Fibroblast of lung (primary cell): ENCODE data around the gene RER1. TPM values are rescaled to one million over a fixed set of nuclear protein-coding genes. Genes with fewer than 3 reads are reported as not detected.

Experiments used
- DNase-seq, 2 donors: peaks; one replicate each; pipeline versions ENCODE4 v3.0.0 to v3.0.0-alpha.2; 2010; ENCODE audit warnings: low read depth in 2 of 2
- H2AFZ ChIP-seq: 2 replicates; pipeline ENCODE4 v1.5.1; 2012; ENCODE audit warnings: low read length, control low read depth, inconsistent platforms
- H3K27ac ChIP-seq: 2 replicates; pipeline ENCODE4 v1.5.1; 2011; ENCODE audit warnings: low read length, control low read depth; ENCODE audit not compliant: insufficient read depth
- H3K27me3 ChIP-seq: 2 replicates; pipeline ENCODE4 v1.5.1; 2011; ENCODE audit warnings: mild to moderate bottlenecking, low read length; ENCODE audit not compliant: control insufficient read depth, insufficient read depth
- H3K36me3 ChIP-seq: 2 replicates; pipeline ENCODE4 v1.5.1; 2011; ENCODE audit warnings: low read length; ENCODE audit not compliant: control insufficient read depth, insufficient read depth
- H3K4me1 ChIP-seq: 2 replicates; pipeline ENCODE4 v1.5.1; 2011; ENCODE audit warnings: low read length; ENCODE audit not compliant: control insufficient read depth, insufficient read depth; ENCODE audit errors: extremely low read depth
- H3K4me2 ChIP-seq: 2 replicates; pipeline ENCODE4 v1.5.1; 2011; ENCODE audit warnings: low read length, control low read depth; ENCODE audit not compliant: insufficient read depth; ENCODE audit errors: extremely low read depth
- H3K4me3 ChIP-seq, 4 experiments: fragments of 200-600 bp in 1 of 4; sonication (generic) in 1 of 4; replicated peaks in 1 of 4; 2 replicates each; pipeline ENCODE4 v1.5.1; 2011 to 2016; ENCODE audit warnings: low read length in 4 of 4, low read depth in 3 of 4, mild to moderate bottlenecking in 3 of 4, control low read depth in 2 of 4, inconsistent platforms in 1 of 4, mixed read lengths in 1 of 4; ENCODE audit not compliant: insufficient read depth in 1 of 4; ENCODE audit errors: control extremely low read depth in 1 of 4
- H3K79me2 ChIP-seq: 2 replicates; pipeline ENCODE4 v1.5.1; 2012; ENCODE audit warnings: mild to moderate bottlenecking, low read length, inconsistent platforms; ENCODE audit not compliant: control insufficient read depth, insufficient read depth
- H3K9ac ChIP-seq: 2 replicates; pipeline ENCODE4 v1.5.1; 2011; ENCODE audit warnings: mild to moderate bottlenecking, low read length, control low read depth; ENCODE audit not compliant: insufficient read depth
- H3K9me3 ChIP-seq: 2 replicates; pipeline ENCODE4 v1.5.1; 2012; ENCODE audit warnings: low read depth, low read length; ENCODE audit not compliant: control insufficient read depth, insufficient read depth
- H4K20me1 ChIP-seq: 2 replicates; pipeline ENCODE4 v1.5.1; 2011; ENCODE audit warnings: low read length; ENCODE audit not compliant: control insufficient read depth, insufficient read depth; ENCODE audit errors: extremely low read depth
- EZH2 ChIP-seq: IDR thresholded peaks from 2 replicates; pipeline ENCODE4 v1.5.1; 2012; ENCODE audit warnings: low read length, control low read depth, mild to moderate bottlenecking; ENCODE audit errors: missing control alignments
- polyA plus RNA-seq, 2 donors: library from polyadenylated mRNA; depleted of rRNA in 1 of 2; stranded (reverse) in 1 of 2; unstranded in 1 of 2; fragments of >200 nt; gene quantifications; 2 replicates each; pipeline ENCODE4 v1.2.1, GENCODE V29; 2011 to 2012; ENCODE audit warnings: missing spikeins in 1 of 2
- total RNA-seq: library from RNA; depleted of rRNA; stranded (reverse); fragments of >200 nt; gene quantifications from 2 replicates; pipeline ENCODE4 v1.2.1, GENCODE V29; 2014
- TF ChIP-seq, protein P1 (sequence below), 2 donors: IDR thresholded peaks in 1 of 2; conservative IDR thresholded peaks in 1 of 2; 1 replicate in 1 of 2; 2 replicates in 1 of 2; pipeline ENCODE4 v1.5.1; 2011 to 2012; ENCODE audit warnings: low read length in 2 of 2, control low read depth in 1 of 2, inconsistent platforms in 1 of 2, low read depth in 1 of 2, mild to moderate bottlenecking in 1 of 2

Gene RER1
- total and polyA plus RNA-seq, 2 donors (not counting 1 experiment from before 2014, with no cell fraction given): 76.1 to 271 TPM

DNA sequence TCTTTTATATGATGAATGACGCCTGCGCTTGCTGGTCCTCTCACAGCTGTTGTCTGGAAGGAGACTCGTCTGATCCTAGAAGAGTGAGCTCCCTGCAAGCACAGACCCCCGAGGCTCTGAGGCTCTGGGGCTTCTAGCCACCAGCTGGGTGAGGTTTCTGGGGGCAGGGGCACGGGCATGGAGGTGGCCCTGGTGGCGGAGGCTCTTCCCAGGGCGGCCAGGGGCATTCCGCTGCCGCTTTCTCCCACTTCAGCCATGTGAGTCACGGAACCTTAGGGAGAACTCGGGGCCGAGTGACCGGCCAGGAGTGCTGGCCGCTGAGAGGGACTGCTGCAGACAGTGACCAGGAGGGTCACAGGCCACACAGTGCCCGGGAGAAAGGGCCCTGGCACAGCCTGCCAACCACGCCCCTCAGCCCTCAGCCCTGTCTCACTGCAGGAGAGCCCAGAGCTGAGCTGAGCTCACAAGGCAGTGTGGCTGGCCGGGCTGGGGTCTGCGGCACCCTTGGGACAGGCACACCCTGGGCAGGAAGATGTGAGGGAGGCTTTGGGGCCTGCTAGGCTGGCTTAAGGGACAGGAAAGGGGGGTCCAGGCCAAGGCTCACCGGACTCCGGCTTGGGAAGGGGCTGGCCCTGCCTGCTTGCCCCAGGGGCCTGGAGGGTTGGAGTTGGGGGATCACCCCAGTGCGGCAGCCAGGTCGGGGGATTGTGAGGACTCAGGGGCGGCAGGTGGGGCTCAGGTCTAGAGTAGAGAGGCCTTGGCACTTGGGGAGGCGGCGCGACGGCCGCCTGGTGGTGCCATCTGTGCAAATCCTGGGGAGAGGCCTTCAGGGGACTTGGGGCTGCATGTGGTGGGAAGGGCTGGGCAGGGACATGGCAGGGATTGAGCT, 36.0 kb upstream of the RER1 start:
- Histone ChIP-seq H4K20me1 (no peaks in the 10 kb centered on the region), H3K4me1 (no peaks in the 10 kb centered on the region), H3K9ac (no peak overlapping the region), H3K27ac (no peak overlapping the region), H3K9me3 (no peaks in the 10 kb centered on the region), H2AFZ (no peak overlapping the region), H3K27me3 (no peaks in the 10 kb centered on the region), H3K36me3 (no peaks in the 10 kb centered on the region), H3K4me3 (no peak overlapping the region), H3K79me2 (no peaks in the 10 kb centered on the region), H3K4me2 (no peak overlapping the region)
- no peak for DNase-seq
- TF ChIP-seq, protein P1, sequence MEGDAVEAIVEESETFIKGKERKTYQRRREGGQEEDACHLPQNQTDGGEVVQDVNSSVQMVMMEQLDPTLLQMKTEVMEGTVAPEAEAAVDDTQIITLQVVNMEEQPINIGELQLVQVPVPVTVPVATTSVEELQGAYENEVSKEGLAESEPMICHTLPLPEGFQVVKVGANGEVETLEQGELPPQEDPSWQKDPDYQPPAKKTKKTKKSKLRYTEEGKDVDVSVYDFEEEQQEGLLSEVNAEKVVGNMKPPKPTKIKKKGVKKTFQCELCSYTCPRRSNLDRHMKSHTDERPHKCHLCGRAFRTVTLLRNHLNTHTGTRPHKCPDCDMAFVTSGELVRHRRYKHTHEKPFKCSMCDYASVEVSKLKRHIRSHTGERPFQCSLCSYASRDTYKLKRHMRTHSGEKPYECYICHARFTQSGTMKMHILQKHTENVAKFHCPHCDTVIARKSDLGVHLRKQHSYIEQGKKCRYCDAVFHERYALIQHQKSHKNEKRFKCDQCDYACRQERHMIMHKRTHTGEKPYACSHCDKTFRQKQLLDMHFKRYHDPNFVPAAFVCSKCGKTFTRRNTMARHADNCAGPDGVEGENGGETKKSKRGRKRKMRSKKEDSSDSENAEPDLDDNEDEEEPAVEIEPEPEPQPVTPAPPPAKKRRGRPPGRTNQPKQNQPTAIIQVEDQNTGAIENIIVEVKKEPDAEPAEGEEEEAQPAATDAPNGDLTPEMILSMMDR (conservative IDR thresholded peaks at IDR 0.05 in 1 of 2, IDR thresholded peaks at IDR 0.05 in 1 of 2; ENCODE audit: low read depth in 1 of 2, low read length in 2 of 2): no peak
- TF ChIP-seq EZH2: no peak

DNA sequence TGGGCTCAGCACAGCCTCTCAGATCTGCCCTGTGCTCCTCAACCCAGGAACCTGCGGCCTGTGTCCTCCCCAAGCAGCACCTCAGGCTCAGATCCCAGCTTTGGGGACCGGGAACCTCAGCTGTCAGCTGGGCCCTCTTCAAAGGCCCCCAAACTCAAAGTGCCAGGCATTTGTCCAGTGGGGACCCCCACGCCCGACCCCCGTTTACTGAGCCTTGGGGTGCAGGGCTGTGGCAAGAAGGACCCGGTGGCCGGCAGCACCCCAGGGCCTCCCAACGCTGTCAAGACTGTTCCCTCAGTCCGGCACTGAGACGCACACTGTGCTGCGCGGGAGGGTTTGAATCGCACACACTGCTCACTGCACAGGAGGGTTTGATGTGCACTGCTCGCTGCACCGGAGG, 35.2 kb upstream of the RER1 start:
- H3K9ac ChIP-seq: no peak overlapping the region
- H3K27ac ChIP-seq: no peak overlapping the region
- no peaks in the 10 kb centered on the region for H3K79me2 ChIP-seq
- DNase-seq: no peak
- no peak overlapping the region for H3K4me3 ChIP-seq
- H3K36me3 ChIP-seq: no peaks in the 10 kb centered on the region
- H3K27me3 ChIP-seq: no peaks in the 10 kb centered on the region
- no peaks in the 10 kb centered on the region for H4K20me1 ChIP-seq
- no peak overlapping the region for H3K4me2 ChIP-seq
- TF ChIP-seq EZH2: no peak
- TF ChIP-seq, protein P1 (conservative IDR thresholded peaks at IDR 0.05 in 1 of 2, IDR thresholded peaks at IDR 0.05 in 1 of 2; ENCODE audit: low read depth in 1 of 2, low read length in 2 of 2): no peak
- H2AFZ ChIP-seq: no peak overlapping the region
- H3K9me3 ChIP-seq: no peaks in the 10 kb centered on the region
- no peaks in the 10 kb centered on the region for H3K4me1 ChIP-seq

- H3K4me2 ChIP-seq: no peak overlapping the region
- no peak for DNase-seq
- no peak overlapping the region for H3K9ac ChIP-seq
- H3K79me2 ChIP-seq: no peaks in the 10 kb centered on the region
- no peaks in the 10 kb centered on the region for H3K36me3 ChIP-seq
- H2AFZ ChIP-seq: no peak overlapping the region
- H3K4me3 ChIP-seq: no peak overlapping the region
- no peaks in the 10 kb centered on the region for H4K20me1 ChIP-seq
- no peaks in the 10 kb centered on the region for H3K27me3 ChIP-seq
- H3K27ac ChIP-seq: no peak overlapping the region
- no peak for TF ChIP-seq EZH2
- TF ChIP-seq, protein P1 (conservative IDR thresholded peaks at IDR 0.05 in 1 of 2, IDR thresholded peaks at IDR 0.05 in 1 of 2; ENCODE audit: low read depth in 1 of 2, low read length in 2 of 2): no peak
- H3K9me3 ChIP-seq: no peaks in the 10 kb centered on the region
- H3K4me1 ChIP-seq: no peaks in the 10 kb centered on the region
Observed at GRCh38 chr1:2356911-2357845, 34.5 kb upstream of the RER1 start.
